Stimulated activated CD8-positive, alpha-beta memory T cell treated with anti-CD3 and anti-CD28 coated beads, Interleukin-4, amount 100 ng/mL, for 24 hours (primary cell): ENCODE results near the gene KAT14.
"Not testable (repeated sequence)": the region's sequence is repeated elsewhere in the genome, so short reads cannot be mapped to it uniquely, and the experiment has no call there.

Experiments
- DNase-seq: peaks from one replicate; pipeline ENCODE4 v3.0.0-alpha.2; 2020; ENCODE audit warnings: low read depth

Gene KAT14

GRCh38 chr20:18224968-18225568, 87.4 kb downstream of the KAT14 start:
- DNase-seq = no peak

GRCh38 chr20:18225632-18226031, 88.0 kb downstream of the KAT14 start:
- no peak for DNase-seq

GRCh38 chr20:18226741-18227140, 89.1 kb downstream of the KAT14 start:
- not testable (repeated sequence) for DNase-seq

GRCh38 chr20:18233408-18233943, 95.8 kb downstream of the KAT14 start:
- no peak for DNase-seq
